ENCODE results near the gene SMIM43. TPM values are rescaled to one million over a fixed set of nuclear protein-coding genes. Genes with fewer than 3 reads are reported as not detected.

SMIM43 gene
- total and polyA plus RNA-seq, 12 donors: 0.09 to 1.3 (median 0.15) TPM; not detected in 9

- no peak for TF ChIP-seq CTCF (IDR thresholded peaks at IDR 0.05)
- intact Hi-C loops (cut with DNase I): no loop called here
- Histone ChIP-seq H3K4me1 (peaks cover 0 to 9% (median 0%) of the 10 kb centered on the region in 9 donors), H3K27me3 (peaks cover 0 to 27% (median 7%) of the 10 kb centered on the region in 7 donors), H3K9me3 (peaks cover 0 to 11% (median 0%) of the 10 kb centered on the region in 11 donors), H3K36me3 (no peaks in the 10 kb centered on the region), H3K27ac (no peak overlapping the region), H3K4me3 (no peak overlapping the region)
- WGBS, 2 donors: 87 to 95% methylated on average over 2 of the region's 2 CpGs
- DNase-seq (no peak), ATAC-seq (no peak)
These were observed 23.9 kb upstream of the SMIM43 start for GRCh38 chr4:121788896-121789295.

- Histone ChIP-seq H3K27me3 (peaks cover 0 to 10% (median 3%) of the 10 kb centered on the region in 7 donors), H3K36me3 (no peaks in the 10 kb centered on the region), H3K4me1 (peaks cover 0 to 9% (median 0%) of the 10 kb centered on the region in 9 donors), H3K9me3 (peaks cover 0 to 15% (median 0%) of the 10 kb centered on the region in 11 donors), H3K4me3 (no peak overlapping the region), H3K27ac (no peak overlapping the region)
- no peak for ATAC-seq
- intact Hi-C loops (cut with DNase I): no loop called here
- no peak for TF ChIP-seq CTCF (IDR thresholded peaks at IDR 0.05)
- WGBS, 2 donors: 79 to 93% methylated on average over 2 of the region's 2 CpGs
- DNase-seq: no peak
These were observed 21.3 kb upstream of the SMIM43 start for GRCh38 chr4:121786221-121786620.

- ATAC-seq (peak in 7 of 8 donors; percentile 49 to 87 (median 70)), DNase-seq (no peak)
- Histone ChIP-seq H3K4me3 (no peak overlapping the region), H3K4me1 (peaks cover 0 to 9% (median 0%) of the 10 kb centered on the region in 9 donors), H3K36me3 (no peaks in the 10 kb centered on the region), H3K27me3 (peaks cover 0 to 10% (median 0%) of the 10 kb centered on the region in 7 donors), H3K27ac (peak overlapping the region in 3 of 10 donors; percentile 22 to 59 (median 25)), H3K9me3 (peaks cover 0 to 15% (median 0%) of the 10 kb centered on the region in 11 donors)
- intact Hi-C loops (cut with DNase I): no loop called here
- TF ChIP-seq CTCF (IDR thresholded peaks at IDR 0.05): no peak
- WGBS, 2 donors: 44 to 49% methylated on average over 4 of the region's 4 CpGs
These were observed 20.5 kb upstream of the SMIM43 start for GRCh38 chr4:121785479-121785878.

- peaks cover 0 to 10% (median 0%) of the 10 kb centered on the region in 7 donors for H3K27me3 ChIP-seq
- 8 to 16% methylated on average over 2 of the region's 2 CpGs for WGBS, 2 donors
- peaks cover 0 to 9% (median 0%) of the 10 kb centered on the region in 9 donors for H3K4me1 ChIP-seq
- peak overlapping the region in 3 of 10 donors; percentile 22 to 59 (median 25) for H3K27ac ChIP-seq
- ATAC-seq (peak; percentile 26 to 92 (median 74)), DNase-seq (peak in 1 of 2 donors; percentile 18)
- intact Hi-C loops (cut with DNase I): no loop called here
- H3K4me3 ChIP-seq: no peak overlapping the region
- H3K36me3 ChIP-seq: no peaks in the 10 kb centered on the region
- H3K9me3 ChIP-seq: peaks cover 0 to 15% (median 0%) of the 10 kb centered on the region in 11 donors
- no peak for TF ChIP-seq CTCF (IDR thresholded peaks at IDR 0.05)
These were observed 20.0 kb upstream of the SMIM43 start for GRCh38 chr4:121784975-121785374.
